ENCODE data around the gene CBFA2T3.

CBFA2T3 gene

DNA sequence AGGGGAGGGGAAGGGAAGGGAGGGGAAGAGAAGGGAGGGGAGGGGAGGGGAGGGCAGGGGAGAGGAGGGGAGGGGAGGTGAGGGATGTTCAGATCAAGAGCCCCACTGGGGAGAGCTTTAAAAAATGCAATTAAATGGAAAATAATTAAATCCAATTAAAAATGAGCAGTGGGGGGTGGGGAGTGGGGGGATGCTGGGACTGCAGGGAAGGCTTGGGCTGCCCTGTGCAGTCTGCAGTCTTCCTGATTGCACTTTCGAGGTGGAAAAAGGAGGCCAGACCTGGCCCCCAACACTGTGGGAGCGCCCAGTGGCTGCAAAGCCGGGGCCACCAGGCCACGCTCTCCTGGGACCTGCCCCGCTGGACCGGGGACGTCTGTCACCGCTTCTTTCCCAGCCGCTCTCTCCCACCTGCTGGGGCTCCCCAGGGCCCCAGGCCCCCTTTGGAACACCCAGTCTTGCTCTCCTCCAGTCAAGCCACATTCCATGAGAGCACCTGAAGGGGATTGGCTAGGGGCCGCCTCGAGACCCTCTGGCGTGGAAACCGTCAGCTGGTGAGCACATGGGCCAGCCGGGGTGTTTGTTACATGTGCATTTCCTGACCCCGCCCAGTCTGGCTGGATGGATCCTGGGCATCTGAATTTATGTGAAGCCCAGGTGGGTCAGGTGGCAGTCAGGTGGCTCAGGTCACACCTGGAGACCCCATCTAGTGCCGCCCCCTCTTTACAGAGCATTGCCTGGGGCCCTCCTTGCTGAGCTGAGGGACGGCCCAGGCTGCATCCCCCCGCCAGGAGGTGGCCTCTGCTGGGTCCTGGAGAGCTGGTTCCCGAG, 37.6 kb upstream of the CBFA2T3 start:
- H3K9ac ChIP-seq (ENCODE audit: low read length): no peak overlapping the region
- H3K4me2 ChIP-seq (ENCODE audit: low read length): no peak overlapping the region
- H3K79me2 ChIP-seq (ENCODE audit: low read length): no peaks in the 10 kb centered on the region
- H3K36me3 ChIP-seq (replicated peaks; ENCODE audit: low read depth, low read length): no peaks in the 10 kb centered on the region
- H3K4me1 ChIP-seq (ENCODE audit: low read length): no peaks in the 10 kb centered on the region
- H2AFZ ChIP-seq (ENCODE audit: low read depth, low read length): no peak overlapping the region
- no peaks in the 10 kb centered on the region for H3K9me3 ChIP-seq (ENCODE audit: insufficient read depth, low read length)
- H3K27me3 ChIP-seq (ENCODE audit: low read depth, low read length): peaks cover 13% of the 10 kb centered on the region; the same call in 1 of the 2 replicates
- no peaks in the 10 kb centered on the region for H4K20me1 ChIP-seq (ENCODE audit: insufficient read depth, low read length)
- TF ChIP-seq, protein P1, sequence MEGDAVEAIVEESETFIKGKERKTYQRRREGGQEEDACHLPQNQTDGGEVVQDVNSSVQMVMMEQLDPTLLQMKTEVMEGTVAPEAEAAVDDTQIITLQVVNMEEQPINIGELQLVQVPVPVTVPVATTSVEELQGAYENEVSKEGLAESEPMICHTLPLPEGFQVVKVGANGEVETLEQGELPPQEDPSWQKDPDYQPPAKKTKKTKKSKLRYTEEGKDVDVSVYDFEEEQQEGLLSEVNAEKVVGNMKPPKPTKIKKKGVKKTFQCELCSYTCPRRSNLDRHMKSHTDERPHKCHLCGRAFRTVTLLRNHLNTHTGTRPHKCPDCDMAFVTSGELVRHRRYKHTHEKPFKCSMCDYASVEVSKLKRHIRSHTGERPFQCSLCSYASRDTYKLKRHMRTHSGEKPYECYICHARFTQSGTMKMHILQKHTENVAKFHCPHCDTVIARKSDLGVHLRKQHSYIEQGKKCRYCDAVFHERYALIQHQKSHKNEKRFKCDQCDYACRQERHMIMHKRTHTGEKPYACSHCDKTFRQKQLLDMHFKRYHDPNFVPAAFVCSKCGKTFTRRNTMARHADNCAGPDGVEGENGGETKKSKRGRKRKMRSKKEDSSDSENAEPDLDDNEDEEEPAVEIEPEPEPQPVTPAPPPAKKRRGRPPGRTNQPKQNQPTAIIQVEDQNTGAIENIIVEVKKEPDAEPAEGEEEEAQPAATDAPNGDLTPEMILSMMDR (IDR thresholded peaks at IDR 0.05; ENCODE audit: low read depth, low read length): no peak
- TF ChIP-seq EZH2phosphoT487 (IDR thresholded peaks at IDR 0.05; ENCODE audit: low read depth): no peak
- no peak overlapping the region for H3K4me3 ChIP-seq (ENCODE audit: low read length)
- H3K27ac ChIP-seq (ENCODE audit: low read length): no peak overlapping the region

DNA sequence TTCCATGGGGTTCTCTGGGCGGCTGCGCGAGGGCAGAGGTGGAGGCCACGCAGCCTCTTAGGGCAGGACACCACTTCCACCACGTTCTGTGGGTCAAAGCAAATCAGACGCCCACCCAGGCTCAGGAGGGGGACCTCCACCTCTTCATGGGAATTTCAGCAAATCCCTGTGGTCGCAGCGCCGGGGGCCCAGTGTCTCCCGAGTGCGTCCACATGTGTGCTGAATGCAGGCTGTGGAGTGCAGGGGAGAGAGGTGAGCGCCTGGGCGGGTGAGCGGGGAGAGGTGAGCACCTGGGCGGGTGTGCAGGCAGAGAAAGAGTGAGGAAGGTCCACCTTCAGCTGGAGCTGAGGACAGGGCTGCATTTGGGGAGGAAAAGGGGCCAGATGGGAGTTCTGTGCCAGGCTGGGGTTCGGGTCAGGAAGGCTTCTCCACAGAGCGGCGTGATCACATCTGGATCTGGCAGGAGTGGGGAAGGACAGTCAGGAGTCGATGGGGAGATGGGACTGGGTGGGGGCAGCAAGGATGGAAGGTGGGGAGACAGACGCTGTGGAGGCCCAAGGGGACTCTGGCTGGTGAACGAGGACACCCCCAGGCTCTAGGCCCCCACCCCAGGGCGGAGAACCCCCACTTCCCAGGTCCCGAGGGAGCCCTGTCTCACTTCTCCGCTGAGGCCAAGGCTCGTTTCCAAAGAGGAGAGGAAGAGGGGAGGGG, 36.8 kb upstream of the CBFA2T3 start:
- Histone ChIP-seq H3K36me3 (replicated peaks; ENCODE audit: low read depth, low read length) (no peaks in the 10 kb centered on the region), H3K79me2 (ENCODE audit: low read length) (no peaks in the 10 kb centered on the region), H3K4me2 (ENCODE audit: low read length) (no peak overlapping the region), H3K9me3 (ENCODE audit: insufficient read depth, low read length) (no peaks in the 10 kb centered on the region), H3K4me3 (ENCODE audit: low read length) (no peak overlapping the region), H4K20me1 (ENCODE audit: insufficient read depth, low read length) (no peaks in the 10 kb centered on the region), H3K27ac (ENCODE audit: low read length) (no peak overlapping the region), H3K9ac (ENCODE audit: low read length) (no peak overlapping the region), H3K4me1 (ENCODE audit: low read length) (no peaks in the 10 kb centered on the region), H2AFZ (ENCODE audit: low read depth, low read length) (no peak overlapping the region), H3K27me3 (ENCODE audit: low read depth, low read length) (peaks cover 13% of the 10 kb centered on the region; the same call in 1 of the 2 replicates)
- TF ChIP-seq, protein P1 (IDR thresholded peaks at IDR 0.05; ENCODE audit: low read depth, low read length): no peak
- no peak for TF ChIP-seq EZH2phosphoT487 (IDR thresholded peaks at IDR 0.05; ENCODE audit: low read depth)

DNA sequence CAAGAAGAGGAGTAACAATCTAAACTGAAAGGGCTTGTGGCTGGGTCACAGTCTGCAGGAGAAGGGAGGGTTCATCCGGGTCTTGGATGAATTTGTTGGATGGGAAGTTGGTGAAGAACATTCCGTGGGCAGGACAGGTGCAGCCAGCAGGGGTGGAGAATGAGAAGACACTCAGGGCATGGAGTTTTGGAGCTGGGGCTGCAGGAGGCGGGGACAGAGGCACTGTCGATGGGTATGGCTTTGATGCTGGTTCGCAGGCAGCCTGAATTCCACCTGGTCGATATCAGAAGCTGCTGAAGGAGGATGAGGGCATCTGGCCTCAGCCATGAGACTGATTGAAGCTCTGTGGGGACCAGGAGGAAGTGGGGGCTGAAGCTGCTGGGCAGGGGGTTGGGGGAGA, 36.1 kb upstream of the CBFA2T3 start:
- no peak overlapping the region for H3K4me2 ChIP-seq (ENCODE audit: low read length)
- no peaks in the 10 kb centered on the region for H4K20me1 ChIP-seq (ENCODE audit: insufficient read depth, low read length)
- no peak overlapping the region for H3K27ac ChIP-seq (ENCODE audit: low read length)
- H3K9me3 ChIP-seq (ENCODE audit: insufficient read depth, low read length): no peaks in the 10 kb centered on the region
- no peaks in the 10 kb centered on the region for H3K79me2 ChIP-seq (ENCODE audit: low read length)
- H2AFZ ChIP-seq (ENCODE audit: low read depth, low read length): no peak overlapping the region
- no peaks in the 10 kb centered on the region for H3K36me3 ChIP-seq (replicated peaks; ENCODE audit: low read depth, low read length)
- no peak overlapping the region for H3K4me3 ChIP-seq (ENCODE audit: low read length)
- H3K4me1 ChIP-seq (ENCODE audit: low read length): no peaks in the 10 kb centered on the region
- no peak for TF ChIP-seq EZH2phosphoT487 (IDR thresholded peaks at IDR 0.05; ENCODE audit: low read depth)
- H3K27me3 ChIP-seq (ENCODE audit: low read depth, low read length): peaks cover 5% of the 10 kb centered on the region; the same call in 1 of the 2 replicates
- no peak overlapping the region for H3K9ac ChIP-seq (ENCODE audit: low read length)

DNA sequence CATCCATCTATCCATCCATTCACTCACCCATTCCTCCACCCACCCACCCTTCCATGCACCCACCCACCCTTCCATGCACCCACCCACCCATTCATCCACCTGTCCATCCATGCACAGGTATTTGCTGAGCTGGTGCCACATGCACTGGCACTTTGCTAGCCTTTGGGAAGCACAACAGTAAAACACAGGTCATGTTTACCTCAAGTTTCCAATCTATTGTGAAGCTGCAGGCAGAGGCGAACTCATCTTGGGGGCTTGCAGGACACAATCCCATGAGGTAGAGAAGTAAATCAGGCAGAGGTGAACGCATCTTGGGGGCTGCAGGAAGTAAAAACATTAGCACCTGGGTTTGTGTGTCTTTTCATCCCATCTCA, 35.6 kb upstream of the CBFA2T3 start:
- H3K79me2 ChIP-seq (ENCODE audit: low read length): no peaks in the 10 kb centered on the region
- no peak overlapping the region for H3K27ac ChIP-seq (ENCODE audit: low read length)
- no peak for TF ChIP-seq EZH2phosphoT487 (IDR thresholded peaks at IDR 0.05; ENCODE audit: low read depth)
- TF ChIP-seq, protein P1 (IDR thresholded peaks at IDR 0.05; ENCODE audit: low read depth, low read length): no peak
- H3K9me3 ChIP-seq (ENCODE audit: insufficient read depth, low read length): no peaks in the 10 kb centered on the region
- no peak overlapping the region for H3K4me2 ChIP-seq (ENCODE audit: low read length)
- no peak overlapping the region for H2AFZ ChIP-seq (ENCODE audit: low read depth, low read length)
- no peaks in the 10 kb centered on the region for H4K20me1 ChIP-seq (ENCODE audit: insufficient read depth, low read length)
- H3K36me3 ChIP-seq (replicated peaks; ENCODE audit: low read depth, low read length): no peaks in the 10 kb centered on the region
- H3K9ac ChIP-seq (ENCODE audit: low read length): no peak overlapping the region
- H3K4me1 ChIP-seq (ENCODE audit: low read length): no peaks in the 10 kb centered on the region
- H3K27me3 ChIP-seq (ENCODE audit: low read depth, low read length): 0 out of 2 replicates have a peak, but pooled peaks cover 4% of the 10 kb centered on the region
- no peak overlapping the region for H3K4me3 ChIP-seq (ENCODE audit: low read length)
